NK-92 treated with Interleukin-12 subunit alpha and Interleukin-12 subunit beta, amount 100 ng/mL, for 24 hours (cell line): ENCODE data around the gene TGFBI.
A peak's percentile ranks its signal among the peaks of the same experiment; 100 is the strongest.

Source experiments
- DNase-seq: peaks from one replicate; lab custom pipeline; 2025; lab: John Stamatoyannopoulos, UW

TGFBI gene

GRCh38 chr5:136063778-136064465 lies 35.1 kb downstream of the TGFBI start:
- no peak for DNase-seq

- DNase-seq = no peak
These were observed 35.7 kb downstream of the TGFBI start for GRCh38 chr5:136064510-136064909.

- no peak for DNase-seq
These were observed 36.8 kb downstream of the TGFBI start for GRCh38 chr5:136065588-136065987.

- DNase-seq = no peak
These were observed 38.0 kb downstream of the TGFBI start for GRCh38 chr5:136066661-136067271.

- no peak for DNase-seq
These were observed 38.6 kb downstream of the TGFBI start for GRCh38 chr5:136067422-136067821.

GRCh38 chr5:136070486-136071285 lies 41.9 kb downstream of the TGFBI start:
- DNase-seq = no peak

- no peak for DNase-seq
These were observed 45.1 kb downstream of the TGFBI start for GRCh38 chr5:136073714-136074529.

- no peak for DNase-seq
These were observed 46.7 kb downstream of the TGFBI start for GRCh38 chr5:136075466-136075891.

- DNase-seq = no peak
These were observed 47.3 kb downstream of the TGFBI start for GRCh38 chr5:136076067-136076466.

GRCh38 chr5:136076881-136077445 lies 48.2 kb downstream of the TGFBI start:
- no peak for DNase-seq

- DNase-seq = no peak
These were observed 50.6 kb downstream of the TGFBI start for GRCh38 chr5:136079195-136079985.

GRCh38 chr5:136080113-136080482 lies 51.3 kb downstream of the TGFBI start:
- DNase-seq = no peak

- DNase-seq = no peak
These were observed 51.9 kb downstream of the TGFBI start for GRCh38 chr5:136080483-136081216.

GRCh38 chr5:136081217-136081591 lies 52.4 kb downstream of the TGFBI start:
- DNase-seq = no peak

GRCh38 chr5:136082390-136083193 lies 53.8 kb downstream of the TGFBI start:
- DNase-seq = peak; percentile 34

GRCh38 chr5:136084698-136085097 lies 55.9 kb downstream of the TGFBI start:
- no peak for DNase-seq

GRCh38 chr5:136086783-136087566 lies 58.2 kb downstream of the TGFBI start:
- no peak for DNase-seq

- no peak for DNase-seq
These were observed 59.4 kb downstream of the TGFBI start for GRCh38 chr5:136087961-136088871.
